HG02588 (cell line): Measurements from ENCODE around the gene HDAC1.
"Not testable (repeated sequence)": the region's sequence is repeated elsewhere in the genome, so short reads cannot be mapped to it uniquely, and the experiment has no call there.

ENCODE experiments used
- ATAC-seq: cut with Tn5 transposase; IDR thresholded peaks from one replicate; pipeline ENCODE4 v1.9.1; 2021; ENCODE audit warnings: mild to moderate bottlenecking, moderate library complexity; ENCODE audit not compliant: unreplicated experiment

The HDAC1 gene

GRCh38 chr1:32273391-32274208, 18.3 kb upstream of the HDAC1 start:
- no peak for ATAC-seq

- no peak for ATAC-seq
Observed at GRCh38 chr1:32274646-32275340, 17.1 kb upstream of the HDAC1 start.

GRCh38 chr1:32275424-32275823, 16.5 kb upstream of the HDAC1 start:
- ATAC-seq = no peak

- no peak for ATAC-seq
Observed at GRCh38 chr1:32276032-32276782, 15.7 kb upstream of the HDAC1 start.

GRCh38 chr1:32284777-32285176, 7.1 kb upstream of the HDAC1 start:
- not testable (repeated sequence) for ATAC-seq

GRCh38 chr1:32285658-32286057, 6.2 kb upstream of the HDAC1 start:
- no peak for ATAC-seq

GRCh38 chr1:32286763-32287162, 5.1 kb upstream of the HDAC1 start:
- ATAC-seq = no peak

- ATAC-seq = no peak
Observed at GRCh38 chr1:32289256-32289655, 2.6 kb upstream of the HDAC1 start.

- no peak for ATAC-seq
Observed at GRCh38 chr1:32291145-32291707, 657 bp upstream of the HDAC1 start.

GRCh38 chr1:32298211-32298610, 6.3 kb downstream of the HDAC1 start:
- not testable (repeated sequence) for ATAC-seq

GRCh38 chr1:32299327-32299726, 7.4 kb downstream of the HDAC1 start:
- no peak for ATAC-seq

GRCh38 chr1:32303358-32303757, 11.5 kb downstream of the HDAC1 start:
- no peak for ATAC-seq

GRCh38 chr1:32303997-32304622, 12.2 kb downstream of the HDAC1 start:
- ATAC-seq = no peak

- no peak for ATAC-seq
Observed at GRCh38 chr1:32305310-32305709, 13.4 kb downstream of the HDAC1 start.

GRCh38 chr1:32307324-32307723, 15.4 kb downstream of the HDAC1 start:
- no peak for ATAC-seq

GRCh38 chr1:32309960-32310359, 18.1 kb downstream of the HDAC1 start:
- ATAC-seq = no peak

- no peak for ATAC-seq
Observed at GRCh38 chr1:32311709-32312393, 20.0 kb downstream of the HDAC1 start.

- no peak for ATAC-seq
Observed at GRCh38 chr1:32316903-32317277, 25.0 kb downstream of the HDAC1 start.

- no peak for ATAC-seq
Observed at GRCh38 chr1:32318127-32318869, 26.4 kb downstream of the HDAC1 start.
